Forelimb muscle (tissue), 1 donor: Measurements from ENCODE around the gene SLC22A14. TPM values are rescaled to one million over a fixed set of nuclear protein-coding genes. Genes with fewer than 3 reads are reported as not detected.

Experiments
- polyA plus RNA-seq: library from polyadenylated mRNA; unstranded; fragments of 120-200 nt; gene quantifications from one replicate; pipeline ENCODE4 v1.2.1, GENCODE V29; 2013; ENCODE audit not compliant: insufficient read length

Gene SLC22A14
- polyA plus RNA-seq, 1 donor = 0.39 TPM

Other genes with a start within 250 kb of the SLC22A14 start
- gene DLEC1, start 243.1 kb upstream of the SLC22A14 start, polyA plus RNA-seq = 0.59 TPM
- gene ACAA1, start 145.2 kb upstream of the SLC22A14 start, polyA plus RNA-seq = 33.4 TPM
- 17.3 TPM for gene MYD88, start 143.6 kb upstream of the SLC22A14 start, polyA plus RNA-seq
- 35.6 TPM for gene OXSR1, start 116.8 kb upstream of the SLC22A14 start, polyA plus RNA-seq
- gene SLC22A13, start 16.5 kb upstream of the SLC22A14 start, polyA plus RNA-seq = 0.24 TPM
- gene XYLB, start 64.5 kb downstream of the SLC22A14 start, polyA plus RNA-seq = 2.9 TPM
- gene ACVR2B, start 171.6 kb downstream of the SLC22A14 start, polyA plus RNA-seq = 13.6 TPM
- 14.8 TPM for gene EXOG, start 214.0 kb downstream of the SLC22A14 start, polyA plus RNA-seq